ENCODE measurements around the gene PMPCA.
A peak's percentile ranks its signal among the peaks of the same experiment; 100 is the strongest.

Gene PMPCA, protein sequence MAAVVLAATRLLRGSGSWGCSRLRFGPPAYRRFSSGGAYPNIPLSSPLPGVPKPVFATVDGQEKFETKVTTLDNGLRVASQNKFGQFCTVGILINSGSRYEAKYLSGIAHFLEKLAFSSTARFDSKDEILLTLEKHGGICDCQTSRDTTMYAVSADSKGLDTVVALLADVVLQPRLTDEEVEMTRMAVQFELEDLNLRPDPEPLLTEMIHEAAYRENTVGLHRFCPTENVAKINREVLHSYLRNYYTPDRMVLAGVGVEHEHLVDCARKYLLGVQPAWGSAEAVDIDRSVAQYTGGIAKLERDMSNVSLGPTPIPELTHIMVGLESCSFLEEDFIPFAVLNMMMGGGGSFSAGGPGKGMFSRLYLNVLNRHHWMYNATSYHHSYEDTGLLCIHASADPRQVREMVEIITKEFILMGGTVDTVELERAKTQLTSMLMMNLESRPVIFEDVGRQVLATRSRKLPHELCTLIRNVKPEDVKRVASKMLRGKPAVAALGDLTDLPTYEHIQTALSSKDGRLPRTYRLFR

DNA sequence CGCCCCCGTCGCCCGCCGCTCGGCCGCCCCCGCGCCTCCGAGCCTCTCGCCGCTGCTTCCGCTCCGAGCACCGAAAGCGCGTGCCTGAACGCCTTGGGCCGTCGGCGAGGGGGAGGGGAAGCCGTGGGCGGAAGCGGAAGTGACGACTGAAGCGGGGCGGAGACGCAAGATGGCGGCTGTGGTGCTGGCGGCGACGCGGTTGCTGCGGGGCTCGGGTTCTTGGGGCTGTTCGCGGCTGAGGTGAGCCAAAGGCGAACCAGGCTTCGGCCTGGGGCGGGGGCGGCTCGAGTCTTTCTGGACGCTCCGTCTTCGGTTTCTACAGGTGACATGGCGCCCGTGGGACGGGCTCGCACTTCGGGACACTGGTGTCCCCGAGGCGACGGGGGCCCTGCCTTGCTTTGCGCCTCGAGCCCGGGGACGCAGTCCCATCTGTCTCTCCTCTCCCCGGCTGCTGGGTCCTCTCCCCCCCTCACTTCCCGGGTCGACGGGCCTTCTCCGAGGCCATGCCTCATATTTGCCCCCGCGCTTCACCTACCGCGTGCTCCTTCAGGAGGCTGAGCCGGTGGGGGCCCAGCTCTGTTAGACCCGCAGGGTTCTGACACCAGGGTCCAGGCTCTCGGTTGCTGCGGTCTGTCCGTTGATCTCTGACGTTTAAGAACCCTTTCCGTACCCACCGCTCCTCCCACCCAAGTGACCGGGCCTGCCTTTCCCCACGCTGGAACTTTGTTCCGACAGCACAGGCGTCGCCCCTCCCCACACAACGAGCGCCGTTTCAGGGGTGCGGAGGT, at the start of gene PMPCA, which contains the start of gene ENTR1:
Gene PMPCA, plus strand, starts transcription at position 159 of the 788 bp plus-strand sequence. Its CDS starts 11 bp downstream, at position 170.
Gene ENTR1, minus strand, starts transcription at position 115 of the 788 bp plus-strand sequence. CDS start 217 bp downstream, outside the sequence.
- DNase-seq, result peak; percentile 99

DNA sequence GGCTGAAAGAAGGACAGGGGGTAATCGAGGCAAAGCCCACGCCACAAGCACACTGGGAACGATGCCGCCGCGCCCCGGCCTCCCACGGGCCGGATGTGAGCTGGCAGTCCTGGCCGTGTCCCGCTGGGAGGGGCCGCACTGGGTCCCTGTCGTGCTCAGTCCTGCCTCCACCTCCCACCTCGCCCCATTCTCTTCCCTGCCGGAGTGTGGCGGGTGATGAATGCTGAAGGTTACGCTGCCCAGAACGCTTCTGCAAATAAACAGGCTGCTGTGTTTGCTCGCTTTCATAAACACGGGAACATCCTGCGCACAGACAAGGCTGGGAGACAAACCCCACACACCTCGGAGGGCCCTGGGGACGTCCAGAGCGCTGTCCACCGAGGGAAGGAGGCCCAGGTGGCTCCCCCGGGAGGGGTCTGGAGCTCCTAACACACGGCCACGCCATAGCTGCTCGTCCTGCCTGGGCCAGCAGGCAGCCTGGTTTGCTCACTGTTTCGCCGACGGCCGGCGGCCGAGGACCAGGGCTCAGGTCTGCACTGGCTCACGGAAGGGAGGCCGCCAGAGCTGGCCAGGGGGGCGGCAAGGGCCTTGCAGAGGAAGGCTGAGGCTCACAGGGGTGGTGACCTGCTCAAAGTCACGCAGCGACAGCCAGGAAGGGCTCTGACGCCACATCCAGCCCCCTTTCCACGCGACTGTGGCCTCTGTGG, 49.3 kb upstream of the PMPCA start:
- no peak for DNase-seq

DNA sequence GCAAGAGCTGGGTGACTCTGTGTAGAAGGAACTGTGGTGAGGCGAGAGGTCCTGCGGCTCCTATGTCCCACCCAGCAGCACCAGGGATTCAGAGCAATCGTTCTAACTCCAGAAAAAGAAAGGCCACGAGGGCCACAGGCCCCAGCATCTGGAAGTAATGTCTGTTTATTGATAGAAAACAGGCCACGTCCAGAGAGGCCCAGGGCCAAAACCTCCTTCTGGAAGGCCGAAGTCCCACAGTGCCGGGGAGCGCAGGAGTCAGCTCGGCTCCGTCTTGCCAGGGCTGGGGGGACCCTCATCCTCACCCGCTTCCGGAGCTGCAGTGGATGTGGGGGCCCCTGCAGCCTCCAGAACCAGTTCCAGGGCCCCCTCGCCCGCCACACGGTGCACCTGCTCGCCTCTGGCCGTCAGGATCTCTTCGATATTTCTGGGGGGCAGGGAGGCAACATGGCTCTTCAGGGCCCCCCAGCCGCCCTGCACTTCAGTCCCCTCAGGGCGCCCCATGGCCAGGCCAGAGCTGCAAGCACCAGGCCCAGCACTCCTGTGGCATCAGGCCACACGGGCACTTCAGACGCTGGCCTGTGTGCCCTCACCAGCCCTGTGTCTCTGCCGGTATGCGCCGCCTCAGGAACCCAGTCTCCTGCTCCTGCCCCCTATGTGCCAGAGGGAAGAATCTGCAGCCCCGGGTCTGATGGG, 48.6 kb upstream of the PMPCA start:
- no peak for DNase-seq

DNA sequence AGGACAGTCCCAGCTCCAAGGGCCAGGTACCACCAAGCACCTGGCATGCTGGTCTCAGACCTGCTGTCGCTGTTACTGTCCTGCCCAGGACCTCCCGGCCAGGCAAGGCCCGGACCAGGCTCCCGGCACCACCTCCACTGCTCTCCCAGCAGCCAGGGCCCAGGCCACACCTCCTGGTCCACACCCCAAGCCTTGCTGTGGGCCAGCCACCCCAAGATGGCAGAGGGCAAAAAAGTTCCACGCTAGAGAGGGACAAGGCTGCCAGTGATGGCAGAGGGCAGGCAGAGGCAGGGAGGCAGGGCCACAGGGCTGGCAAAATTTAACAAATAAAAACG, 48.0 kb upstream of the PMPCA start:
- DNase-seq, result no peak

DNA sequence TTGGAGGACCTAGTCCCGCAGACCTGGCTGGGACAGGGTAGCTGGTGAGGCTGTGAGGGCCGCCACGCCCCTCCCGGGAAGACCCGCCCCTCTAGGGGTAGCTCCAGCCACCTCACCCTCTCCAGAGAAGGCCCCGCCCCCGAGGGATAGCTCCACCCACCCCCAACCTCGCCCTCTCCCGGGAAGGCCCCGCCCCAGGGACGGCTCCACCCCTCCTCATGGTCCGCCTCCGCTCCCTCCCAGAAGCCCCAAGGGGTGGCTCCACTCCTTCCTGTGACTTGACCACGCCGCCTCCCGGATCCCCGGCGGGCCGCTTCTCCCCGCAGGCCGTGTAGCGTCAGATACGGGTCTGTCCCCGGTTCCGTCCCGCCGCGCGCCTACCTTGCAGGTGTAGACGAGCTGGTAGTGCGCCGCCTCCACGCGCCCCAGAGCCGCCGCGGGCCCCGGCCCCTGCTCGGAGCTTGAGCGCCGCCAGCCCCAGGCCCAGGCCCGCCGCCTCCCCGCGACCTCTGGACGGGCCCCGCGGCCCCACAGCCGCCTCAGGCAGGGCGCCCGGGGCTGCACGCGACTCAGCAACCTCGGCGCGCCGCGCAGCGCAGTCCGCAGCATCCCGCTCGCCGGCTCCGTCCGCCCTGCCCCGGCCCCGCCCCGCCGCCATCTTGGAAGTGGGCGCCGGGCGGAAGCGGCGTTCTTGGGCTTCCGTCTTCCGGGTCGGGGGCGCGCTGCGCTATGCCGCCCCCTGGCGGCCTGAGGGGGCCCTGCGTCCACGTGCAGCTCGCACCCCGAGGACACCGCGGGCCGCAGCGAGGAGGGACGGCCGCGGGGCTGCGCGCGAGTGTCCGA, 47.1 kb upstream of the PMPCA start, which contains the start of gene DNLZ:
Gene DNLZ, minus strand, starts transcription at position 639 of the 843 bp plus-strand sequence. Its CDS starts 30 bp downstream, at position 609.
- peak; percentile 96 to 98 for DNase-seq

DNA sequence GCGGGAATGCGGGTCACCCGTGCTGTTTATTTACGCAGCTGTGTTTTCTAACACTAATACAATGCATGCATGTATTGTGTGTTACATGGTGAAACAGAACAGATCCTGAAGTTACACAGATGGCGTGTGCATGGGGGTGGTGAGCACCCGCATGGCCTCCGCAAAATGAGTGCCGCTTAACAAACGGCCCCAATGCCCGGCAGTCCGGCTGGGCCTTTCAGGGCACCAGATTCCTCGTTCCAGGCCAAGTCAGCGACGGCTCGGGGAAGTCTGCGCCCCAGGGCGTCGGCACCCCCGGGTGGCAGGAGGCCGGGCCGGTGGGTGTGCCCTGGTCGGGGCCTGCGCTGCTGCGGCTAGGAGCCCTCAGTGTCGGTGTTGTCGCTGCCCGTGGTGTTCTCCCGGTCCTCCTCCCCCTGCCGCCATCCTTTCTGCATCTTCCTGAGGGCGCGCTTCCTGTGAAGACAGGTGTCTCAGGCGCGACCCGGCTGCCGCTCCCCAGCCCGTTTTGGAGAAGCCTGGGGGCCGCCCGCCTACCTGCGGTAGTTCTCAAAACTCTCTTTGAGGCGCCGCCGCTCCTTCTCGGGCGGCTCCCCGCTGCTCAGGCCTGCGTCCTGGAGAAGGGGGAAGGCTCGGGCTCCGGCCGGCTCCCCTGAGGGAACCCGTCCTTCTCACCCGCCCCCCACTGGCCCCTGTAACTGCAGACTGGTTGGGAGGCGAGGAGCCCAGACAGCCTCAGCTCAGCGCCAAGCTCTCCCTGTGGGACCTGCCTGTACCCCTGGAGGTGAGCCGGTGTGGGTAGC, 46.3 kb upstream of the PMPCA start:
- DNase-seq, result no peak

DNA sequence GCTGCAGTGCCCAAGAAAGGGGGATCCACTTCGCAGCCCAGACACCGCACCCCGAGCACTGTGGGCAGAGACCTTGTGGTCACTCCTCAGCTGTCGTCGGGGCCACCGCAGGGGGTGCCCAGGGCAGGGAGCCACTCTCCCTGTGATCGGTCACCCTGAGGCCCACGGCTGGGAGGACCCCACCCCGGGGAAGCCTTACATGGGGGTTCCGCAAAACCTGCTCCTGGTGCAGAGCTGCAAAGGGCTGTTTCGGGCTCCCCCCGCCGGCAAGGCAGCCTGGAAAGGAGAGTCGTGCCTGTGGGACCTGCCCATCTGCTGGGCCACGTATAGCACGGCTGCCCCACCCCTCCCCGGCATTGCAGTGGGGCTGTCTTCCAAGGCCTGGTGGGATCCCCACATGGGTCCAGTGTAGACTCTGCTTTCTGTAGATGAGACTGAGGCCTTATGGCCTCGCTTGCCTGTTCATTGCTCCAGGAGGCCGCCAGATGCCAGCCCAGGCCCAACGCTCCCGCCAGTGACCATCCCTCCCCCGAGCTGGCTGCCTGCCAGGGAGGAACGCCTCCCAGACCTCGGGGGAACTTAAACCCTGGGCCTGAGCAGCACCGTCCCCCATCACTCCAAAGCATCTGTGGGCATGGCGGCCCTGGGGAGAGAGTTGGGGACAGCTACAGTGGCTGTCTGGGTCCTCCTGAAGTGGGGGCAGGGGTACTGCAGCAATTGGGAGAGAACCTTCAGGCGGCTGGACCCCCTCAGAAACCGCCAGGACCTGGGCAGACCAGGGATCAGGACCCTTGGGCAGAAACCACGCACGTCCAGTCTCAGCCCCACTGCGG, 45.3 kb upstream of the PMPCA start:
- DNase-seq, result no peak

DNA sequence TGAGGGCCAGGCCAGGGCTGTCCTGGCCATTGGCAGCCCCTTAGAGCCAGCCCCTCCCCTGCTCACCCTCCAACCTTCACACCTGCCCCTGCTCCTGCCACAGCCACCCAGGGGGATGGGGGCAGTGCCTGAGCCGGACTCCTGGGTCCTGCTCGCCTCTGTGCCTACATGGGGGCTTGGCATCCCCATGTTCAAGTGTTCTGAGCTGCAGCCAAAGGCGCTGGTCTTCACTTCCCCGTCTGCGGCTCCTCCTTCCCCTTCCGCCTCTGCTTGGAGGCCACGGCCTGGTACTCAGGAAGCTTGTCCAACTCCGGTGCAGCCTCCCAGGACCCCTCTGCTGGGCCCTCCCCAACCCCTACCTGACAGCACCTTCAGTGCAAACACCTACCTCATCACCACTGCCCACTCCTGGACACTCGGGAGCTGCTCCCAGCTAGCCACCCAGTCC, 44.7 kb upstream of the PMPCA start:
- DNase-seq, result no peak

DNA sequence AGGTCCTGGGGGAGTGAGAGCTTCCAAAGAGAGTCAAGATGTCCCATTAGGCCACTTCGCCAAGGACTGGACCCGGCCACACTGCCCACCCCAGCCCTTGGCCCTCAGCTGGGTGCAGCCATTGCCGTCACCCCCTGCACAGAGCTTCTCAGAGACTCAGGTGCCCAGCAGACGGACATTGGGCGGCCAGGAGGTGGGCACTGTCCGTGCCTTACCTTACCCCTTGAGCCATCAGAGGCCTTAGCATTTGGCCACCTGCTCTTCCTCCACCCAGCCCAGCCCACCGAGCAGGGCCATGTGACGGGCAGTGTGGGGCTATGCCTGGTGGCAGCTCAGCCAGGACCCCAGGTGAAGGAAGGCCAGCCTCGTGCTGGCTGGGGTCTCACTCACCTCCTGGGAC, 43.6 kb upstream of the PMPCA start:
- DNase-seq, result no peak

DNA sequence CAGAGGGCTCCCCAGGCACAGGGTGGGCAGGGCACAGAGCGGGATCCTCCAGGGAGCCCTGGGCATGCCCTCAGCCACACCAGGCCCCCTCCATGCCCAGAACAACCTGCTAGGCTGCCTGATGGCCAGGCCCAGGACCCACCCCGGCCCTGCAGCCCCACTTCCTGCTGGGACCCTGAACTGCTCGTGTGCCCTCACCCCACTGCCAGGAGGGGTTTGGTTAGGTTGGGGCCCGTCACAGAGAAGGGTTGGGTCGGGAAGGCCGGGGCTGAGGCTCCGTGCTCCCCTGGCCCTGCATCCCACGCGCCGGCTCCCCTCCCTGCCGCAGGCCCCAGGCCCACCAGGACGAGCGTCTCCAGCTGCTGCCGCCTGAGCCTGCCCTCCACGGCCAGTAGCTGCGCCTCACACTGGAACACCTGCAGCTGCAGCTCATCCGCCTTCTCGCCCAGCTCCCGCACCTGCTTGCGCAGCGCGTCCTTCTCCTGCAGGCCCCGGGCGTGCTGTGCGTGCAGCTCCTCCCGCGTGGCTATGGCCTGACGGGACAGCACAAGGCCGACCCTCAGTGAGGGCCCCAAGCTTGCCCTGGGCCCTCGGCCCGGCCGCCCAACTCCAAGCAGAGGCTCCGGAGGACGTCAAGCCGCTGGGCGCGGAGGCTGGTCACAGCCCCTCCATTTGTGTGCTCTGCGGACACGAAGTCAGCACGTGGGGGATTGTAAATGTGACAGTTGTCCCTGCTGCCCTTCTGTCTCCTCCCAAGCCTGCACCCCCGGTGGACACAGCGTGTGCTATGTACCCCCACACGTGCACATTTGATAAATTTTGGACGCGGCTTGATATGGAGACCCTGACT, 42.9 kb upstream of the PMPCA start:
- DNase-seq, result no peak

DNA sequence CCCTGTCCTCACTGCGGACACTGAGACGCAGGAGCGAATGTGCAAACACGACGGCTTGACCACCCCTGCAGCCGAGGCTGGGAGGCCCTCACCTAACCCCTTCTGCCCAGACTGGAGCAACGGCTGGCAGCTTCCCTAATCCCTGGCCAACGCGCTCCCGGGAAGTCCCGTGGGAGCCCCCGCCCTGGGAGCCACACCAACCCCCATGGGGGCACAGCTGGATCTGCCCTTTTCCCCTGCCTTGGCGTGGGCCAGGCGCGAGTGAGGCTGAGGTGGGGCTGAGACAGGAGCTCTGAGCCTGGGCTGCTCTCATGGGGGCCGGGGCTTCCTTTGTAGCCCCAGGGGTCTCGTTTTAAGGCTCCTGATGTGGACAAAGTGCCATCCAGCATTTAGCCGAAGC, 42.3 kb upstream of the PMPCA start:
- no peak for DNase-seq

DNA sequence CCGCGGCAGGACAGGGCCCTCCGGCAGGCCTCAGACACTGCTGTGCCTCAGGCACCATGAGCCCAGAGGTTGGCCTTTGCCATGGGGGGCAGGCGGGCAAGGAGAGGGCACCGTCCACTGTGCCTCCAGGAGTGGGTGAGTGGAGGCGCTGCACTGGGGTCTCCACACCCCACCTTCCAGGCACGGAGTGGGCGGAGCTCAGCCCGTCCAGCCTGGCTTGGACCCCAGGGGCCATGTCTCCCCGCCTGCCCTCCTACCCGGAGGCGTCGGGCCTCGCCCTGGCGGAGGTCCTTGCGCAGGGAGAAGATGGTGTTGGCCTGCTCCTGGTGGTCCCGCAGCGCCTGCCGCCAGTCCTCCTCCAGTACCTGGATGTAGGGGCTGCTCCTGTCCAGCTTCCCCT, 40.4 kb upstream of the PMPCA start:
- no peak for DNase-seq

DNA sequence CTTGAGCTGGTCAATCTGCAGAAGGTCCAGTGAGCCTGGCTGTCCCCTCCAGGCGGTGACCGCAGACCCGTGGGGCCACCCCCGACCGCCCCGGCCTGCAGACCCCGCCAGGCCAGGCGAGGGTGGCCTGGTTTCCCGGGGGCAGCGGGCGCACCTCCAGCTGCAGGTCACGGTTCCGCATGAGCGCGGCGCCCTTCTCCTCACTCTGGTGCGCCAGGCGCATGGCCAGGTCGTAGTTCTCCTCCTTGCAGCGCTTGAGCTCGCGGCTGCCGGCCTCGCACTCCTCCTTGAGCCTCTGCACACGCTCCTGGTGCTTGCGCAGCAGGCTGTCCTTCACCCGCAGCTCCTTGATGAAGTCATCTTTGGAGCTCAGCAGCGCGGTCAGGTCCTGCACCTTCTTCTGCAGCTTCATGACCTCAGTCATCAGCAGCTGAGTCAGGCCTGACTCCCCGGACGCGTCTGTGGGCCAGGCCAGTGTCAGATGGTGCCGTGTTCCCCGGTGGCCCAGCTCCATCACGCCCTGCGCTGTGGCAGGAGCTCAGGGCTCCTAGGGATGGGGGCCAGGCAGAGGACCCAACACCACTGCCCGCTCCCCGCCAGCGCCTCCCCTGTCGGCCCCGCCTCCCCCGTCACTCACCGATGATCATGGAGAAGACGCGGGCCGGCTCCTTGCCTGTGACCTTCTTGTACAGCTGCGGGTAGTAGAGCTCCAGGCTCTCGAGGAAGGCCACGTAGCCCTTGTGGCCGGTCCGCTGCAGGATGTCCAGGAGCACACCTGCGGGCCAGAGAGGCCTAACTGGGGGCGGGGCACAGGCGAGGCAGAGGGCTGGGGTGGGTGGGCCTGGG, 39.5 kb upstream of the PMPCA start:
- DNase-seq, result no peak

DNA sequence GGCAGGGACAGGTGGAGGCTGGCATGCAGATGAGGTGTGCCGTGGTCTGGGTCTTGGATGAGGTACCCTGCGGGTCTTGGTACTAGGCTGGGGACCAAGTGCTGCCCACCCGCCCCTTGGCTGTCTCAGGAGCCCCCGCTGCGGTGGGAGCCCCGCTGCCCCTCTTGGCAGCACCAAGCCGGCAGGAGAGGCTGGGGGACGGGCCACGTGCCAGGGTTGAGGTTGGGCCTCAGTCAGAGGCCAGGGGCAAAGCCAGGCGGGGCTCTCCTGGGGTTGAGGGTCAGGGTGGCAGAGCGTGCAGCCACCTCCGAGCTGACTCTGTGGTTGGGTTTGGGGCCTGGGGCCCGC, 39.0 kb upstream of the PMPCA start:
- DNase-seq, result no peak

DNA sequence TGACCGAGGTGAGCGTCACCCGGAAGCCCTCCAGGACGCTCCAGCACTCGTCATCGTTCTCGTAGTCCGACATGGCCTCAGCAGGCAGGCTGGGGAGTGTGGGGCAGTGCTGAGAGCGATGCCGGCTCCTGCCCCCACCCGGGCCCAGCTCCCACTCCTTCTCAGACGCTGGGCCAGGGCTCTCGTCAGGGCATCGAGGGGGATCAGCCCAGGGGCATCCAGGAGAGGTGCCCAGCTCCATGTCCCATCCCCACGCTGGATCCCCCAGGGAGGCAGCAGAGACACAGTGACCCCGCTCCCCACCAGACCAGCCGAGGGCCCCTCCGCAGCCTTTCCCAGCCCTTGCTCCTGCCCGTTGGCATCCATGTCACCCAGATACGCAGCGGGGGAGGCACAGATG, 38.5 kb upstream of the PMPCA start:
- no peak for DNase-seq

DNA sequence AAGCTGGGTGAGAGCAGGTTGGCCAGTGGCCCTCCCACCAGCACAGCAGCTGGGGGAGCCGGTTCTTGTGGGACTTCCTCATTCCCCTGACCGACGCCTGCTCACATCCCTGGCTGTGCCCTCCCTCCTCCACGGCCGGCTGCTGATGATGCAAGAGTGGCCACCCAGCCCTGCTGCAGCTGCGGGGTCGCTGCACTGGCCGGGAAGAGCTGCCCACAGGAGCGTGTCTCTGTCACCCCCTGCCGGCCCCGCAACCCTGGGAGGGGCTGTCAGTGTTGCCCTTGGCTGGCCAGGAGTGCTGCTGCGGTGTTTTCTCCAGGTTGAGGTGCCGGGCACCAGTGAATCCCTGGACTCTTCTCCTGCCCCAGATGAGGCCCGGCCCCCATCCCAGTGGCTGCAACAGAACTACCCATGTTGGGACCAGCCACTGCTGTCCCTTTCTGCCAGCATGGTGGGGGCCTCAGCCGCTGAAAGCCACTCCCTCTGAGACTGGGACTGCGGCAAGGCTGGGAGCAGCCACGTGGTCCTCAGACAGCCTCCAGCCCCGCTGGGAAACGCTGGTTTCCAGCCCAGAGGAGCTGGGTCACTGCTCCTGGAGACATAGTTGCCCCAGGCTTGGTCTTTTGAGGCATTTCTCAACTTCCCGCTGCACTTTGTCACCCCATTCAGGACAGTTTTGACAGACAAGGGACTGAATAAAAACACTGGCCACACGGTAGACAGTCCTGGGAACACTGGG, 37.7 kb upstream of the PMPCA start:
- DNase-seq, result no peak

Data from activated T-cell treated with anti-CD3 and anti-CD28 coated beads, Interleukin-2, amount 50 U/mL, for 48 hours (primary cell).